ENCODE data around the gene THEM4. TPM values are rescaled to one million over a fixed set of nuclear protein-coding genes. Genes with fewer than 3 reads are reported as not detected.
A peak's percentile ranks its signal among the peaks of the same experiment; 100 is the strongest.
"Not testable (repeated sequence)": the region's sequence is repeated elsewhere in the genome, so short reads cannot be mapped to it uniquely, and the experiment has no call there.

Gene THEM4
- total RNA-seq, 1 donor from 2014 or later = 15.7 TPM

GRCh38 chr1:151908228-151908691 lies 1.1 kb downstream of the THEM4 start:
- Mint-ChIP-seq H3K9me3 (ENCODE audit: unreplicated experiment) (peaks cover 5% of the 10 kb centered on the region), H3K27ac (ENCODE audit: unreplicated experiment) (no peak overlapping the region)
- FAIRE-seq = no peak

GRCh38 chr1:151907363-151908139 lies 1.8 kb downstream of the THEM4 start:
- H3K27ac Mint-ChIP-seq (ENCODE audit: unreplicated experiment) = no peak overlapping the region
- peaks cover 23% of the 10 kb centered on the region for H3K36me3 Mint-ChIP-seq (ENCODE audit: low read depth, unreplicated experiment)
- no peaks in the 10 kb centered on the region for H4K20me1 ChIP-seq (ENCODE audit: insufficient read depth, low read length)
- H2AFZ ChIP-seq (ENCODE audit: low read depth, low read length) = no peak overlapping the region
- no peaks in the 10 kb centered on the region for H3K27me3 Mint-ChIP-seq (ENCODE audit: low read depth, unreplicated experiment)
- H3K9ac ChIP-seq (ENCODE audit: low read length) = no peak overlapping the region
- peaks cover 10% of the 10 kb centered on the region for H3K79me2 ChIP-seq (ENCODE audit: insufficient read depth, low read length)
- DNase-seq (ENCODE audit: low read depth) = no peak
- peaks cover 5% of the 10 kb centered on the region for H3K9me3 Mint-ChIP-seq (ENCODE audit: unreplicated experiment)
- H3K4me3 Mint-ChIP-seq (ENCODE audit: unreplicated experiment) = peak overlapping the region; percentile 8
- H3K27me3 ChIP-seq (ENCODE audit: insufficient read depth, low read length) = no peaks in the 10 kb centered on the region
- peaks cover 7% of the 10 kb centered on the region for H3K4me1 ChIP-seq (ENCODE audit: insufficient read depth, low read length)
- peaks cover 13% of the 10 kb centered on the region for H3K4me1 Mint-ChIP-seq (ENCODE audit: low read depth, unreplicated experiment)
- no peak for FAIRE-seq
- H3K9me3 ChIP-seq (ENCODE audit: insufficient read depth, low read depth, low read length) = no peaks in the 10 kb centered on the region
- no peak overlapping the region for H3K27ac ChIP-seq (ENCODE audit: low read depth, low read length)
- H3K4me3 ChIP-seq (ENCODE audit: insufficient read depth, low read depth, low read length) = no peak overlapping the region
- no peak overlapping the region for H3K4me2 ChIP-seq (ENCODE audit: low read length)
- no peak for TF ChIP-seq CTCF (IDR thresholded peaks at IDR 0.05; ENCODE audit: insufficient read depth, low read depth, low read length)
- TF ChIP-seq EZH2 (IDR thresholded peaks at IDR 0.05; ENCODE audit: insufficient read depth, low read length) = no peak
- no peaks in the 10 kb centered on the region for H3K36me3 ChIP-seq (ENCODE audit: insufficient read depth, low read length)

More at GRCh38 chr1:151908228-151908691, 1.1 kb downstream of the THEM4 start:
- Histone ChIP-seq H3K4me3 (ENCODE audit: insufficient read depth, low read depth, low read length) (peak overlapping the region; percentile 76), H3K79me2 (ENCODE audit: insufficient read depth, low read length) (peaks cover 10% of the 10 kb centered on the region), H3K27ac (ENCODE audit: low read depth, low read length) (no peak overlapping the region), H4K20me1 (ENCODE audit: insufficient read depth, low read length) (no peaks in the 10 kb centered on the region), H3K4me1 (ENCODE audit: insufficient read depth, low read length) (peaks cover 7% of the 10 kb centered on the region), H3K27me3 (ENCODE audit: insufficient read depth, low read length) (no peaks in the 10 kb centered on the region), H3K4me2 (ENCODE audit: low read length) (peak overlapping the region; percentile 92), H3K36me3 (ENCODE audit: insufficient read depth, low read length) (no peaks in the 10 kb centered on the region), H3K9ac (ENCODE audit: low read length) (peak overlapping the region; percentile 92), H3K9me3 (ENCODE audit: insufficient read depth, low read depth, low read length) (no peaks in the 10 kb centered on the region), H2AFZ (ENCODE audit: low read depth, low read length) (no peak overlapping the region)
- H3K4me1 Mint-ChIP-seq (ENCODE audit: low read depth, unreplicated experiment) = peaks cover 13% of the 10 kb centered on the region
- peak overlapping the region; percentile 86 for H3K4me3 Mint-ChIP-seq (ENCODE audit: unreplicated experiment)
- DNase-seq (ENCODE audit: low read depth) = no peak
- peaks cover 23% of the 10 kb centered on the region for H3K36me3 Mint-ChIP-seq (ENCODE audit: low read depth, unreplicated experiment)
- TF ChIP-seq CTCF (IDR thresholded peaks at IDR 0.05; ENCODE audit: insufficient read depth, low read depth, low read length) (no peak), EZH2 (IDR thresholded peaks at IDR 0.05; ENCODE audit: insufficient read depth, low read length) (no peak)
- H3K27me3 Mint-ChIP-seq (ENCODE audit: low read depth, unreplicated experiment) = no peaks in the 10 kb centered on the region

GRCh38 chr1:151906324-151906645 lies 3.0 kb downstream of the THEM4 start:
- FAIRE-seq; H3K9me3 ChIP-seq (ENCODE audit: insufficient read depth, low read depth, low read length); H4K20me1 ChIP-seq (ENCODE audit: insufficient read depth, low read length); H2AFZ ChIP-seq (ENCODE audit: low read depth, low read length); H3K4me3 ChIP-seq (ENCODE audit: insufficient read depth, low read depth, low read length); H3K4me1 ChIP-seq (ENCODE audit: insufficient read depth, low read length); H3K4me2 ChIP-seq (ENCODE audit: low read length); H3K27me3 Mint-ChIP-seq (ENCODE audit: low read depth, unreplicated experiment); H3K27ac ChIP-seq (ENCODE audit: low read depth, low read length); H3K36me3 ChIP-seq (ENCODE audit: insufficient read depth, low read length); H3K27me3 ChIP-seq (ENCODE audit: insufficient read depth, low read length); DNase-seq (ENCODE audit: low read depth); H3K27ac Mint-ChIP-seq (ENCODE audit: unreplicated experiment); H3K4me3 Mint-ChIP-seq (ENCODE audit: unreplicated experiment); H3K79me2 ChIP-seq (ENCODE audit: insufficient read depth, low read length); H3K9ac ChIP-seq (ENCODE audit: low read length): not testable (repeated sequence)
- H3K36me3 Mint-ChIP-seq (ENCODE audit: low read depth, unreplicated experiment) = peaks cover 28% of the 10 kb centered on the region
- peaks cover 13% of the 10 kb centered on the region for H3K4me1 Mint-ChIP-seq (ENCODE audit: low read depth, unreplicated experiment)
- peaks cover 12% of the 10 kb centered on the region for H3K9me3 Mint-ChIP-seq (ENCODE audit: unreplicated experiment)

- peak overlapping the region; percentile 67 for H3K27ac Mint-ChIP-seq (ENCODE audit: unreplicated experiment)
- peak overlapping the region; percentile 2 for H3K4me2 ChIP-seq (ENCODE audit: low read length)
- H3K9me3 Mint-ChIP-seq (ENCODE audit: unreplicated experiment) = peaks cover 16% of the 10 kb centered on the region
- not testable (repeated sequence) for H3K9me3 ChIP-seq (ENCODE audit: insufficient read depth, low read depth, low read length); H3K27me3 ChIP-seq (ENCODE audit: insufficient read depth, low read length); H3K9ac ChIP-seq (ENCODE audit: low read length); H3K27me3 Mint-ChIP-seq (ENCODE audit: low read depth, unreplicated experiment); H4K20me1 ChIP-seq (ENCODE audit: insufficient read depth, low read length); H3K4me3 ChIP-seq (ENCODE audit: insufficient read depth, low read depth, low read length); H3K4me1 ChIP-seq (ENCODE audit: insufficient read depth, low read length); FAIRE-seq; H2AFZ ChIP-seq (ENCODE audit: low read depth, low read length); DNase-seq (ENCODE audit: low read depth); H3K36me3 ChIP-seq (ENCODE audit: insufficient read depth, low read length); H3K27ac ChIP-seq (ENCODE audit: low read depth, low read length); H3K79me2 ChIP-seq (ENCODE audit: insufficient read depth, low read length)
- H3K4me1 Mint-ChIP-seq (ENCODE audit: low read depth, unreplicated experiment) = peaks cover 13% of the 10 kb centered on the region
- H3K4me3 Mint-ChIP-seq (ENCODE audit: unreplicated experiment) = peak overlapping the region; percentile 51
- H3K36me3 Mint-ChIP-seq (ENCODE audit: low read depth, unreplicated experiment) = peaks cover 32% of the 10 kb centered on the region
Observed at GRCh38 chr1:151905443-151906323, 3.6 kb downstream of the THEM4 start.

All from astrocyte (in vitro differentiated cells and primary cell).